Activated T-helper 1 cell treated with anti-CD3 and anti-CD28 coated beads, Interleukin-2, amount 50 U/mL, for 16 hours (primary cell): ENCODE measurements around the gene KCTD20.
"Not testable (repeated sequence)": the region's sequence is repeated elsewhere in the genome, so short reads cannot be mapped to it uniquely, and the experiment has no call there.

Source experiments
- DNase-seq, 2 donors: peaks; one replicate each; pipeline ENCODE4 v3.0.0-alpha.2; 2020; ENCODE audit warnings: low read depth in 1 of 2, low spot score in 1 of 2

Gene KCTD20

DNA sequence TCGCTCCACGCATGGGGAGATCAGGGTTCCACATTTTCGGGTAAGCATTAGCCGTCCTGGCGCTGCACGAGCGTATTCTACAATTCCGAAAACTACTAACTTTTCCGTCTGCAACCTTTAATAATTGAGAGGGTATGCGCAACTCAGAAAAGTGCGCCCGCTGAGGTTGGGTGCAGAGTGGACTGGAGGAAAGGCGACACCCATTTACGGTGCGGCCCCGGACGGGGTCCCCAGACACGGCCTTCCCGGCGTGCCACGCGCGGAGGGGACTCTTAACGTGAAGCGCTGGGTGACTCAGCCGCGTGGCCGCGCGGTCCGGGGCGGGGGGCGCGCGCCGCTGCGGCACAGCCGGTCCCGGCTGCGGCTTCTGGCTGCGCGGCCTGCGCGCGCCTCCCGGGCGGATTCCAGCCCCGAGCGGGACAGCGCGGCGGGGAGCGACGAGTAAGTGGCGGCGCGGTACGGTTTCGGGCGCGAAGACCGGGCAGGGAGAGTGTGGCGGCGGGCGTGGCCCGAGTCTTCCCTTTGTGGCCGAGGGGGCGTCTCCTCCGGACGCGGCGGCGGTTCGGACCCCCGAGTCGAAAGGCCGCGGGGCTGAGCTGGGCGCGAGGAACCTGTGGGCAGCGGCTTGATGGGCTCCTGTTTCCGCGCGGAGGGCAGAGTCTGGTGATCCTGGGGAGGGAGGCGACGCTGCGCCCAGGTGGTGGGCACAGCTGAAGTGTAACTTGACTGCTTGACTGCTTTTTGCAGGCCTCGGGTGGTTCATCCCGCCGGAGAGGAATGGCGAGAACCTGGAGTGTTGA is at the start of gene KCTD20, which contains the start of gene PXT1:
Gene KCTD20 (plus strand): TSS at position 330 of the 800 bp plus-strand sequence. CDS start 27,098 bp downstream, outside the sequence.
Gene PXT1 (minus strand): TSS at position 184 of the 800 bp plus-strand sequence. CDS start 16,772 bp downstream, outside the sequence.
- DNase-seq = peak; percentile 68 to 77

DNA sequence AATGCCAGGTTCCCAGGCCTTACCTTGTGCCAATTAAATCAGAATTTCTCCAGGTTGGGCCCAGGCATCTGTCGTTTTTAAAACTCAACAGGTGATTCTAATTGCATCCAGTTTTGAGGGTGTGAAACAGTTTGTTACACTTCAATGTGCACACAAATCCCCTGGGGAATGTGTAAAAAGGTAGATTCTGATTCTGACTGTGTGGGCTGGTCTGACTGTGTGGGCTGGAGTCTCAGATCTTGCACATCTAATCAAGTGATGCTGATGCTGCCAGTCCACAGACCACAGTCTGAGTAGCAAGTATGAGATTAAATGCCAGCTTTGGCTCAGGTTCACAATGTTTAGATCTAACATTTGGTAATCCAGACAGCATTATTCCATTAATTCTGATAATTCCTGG is 42.8 kb upstream of the KCTD20 start:
- DNase-seq = no peak

- no peak for DNase-seq
Observed at GRCh38 chr6:36402481-36402880, 40.3 kb upstream of the KCTD20 start.

DNA sequence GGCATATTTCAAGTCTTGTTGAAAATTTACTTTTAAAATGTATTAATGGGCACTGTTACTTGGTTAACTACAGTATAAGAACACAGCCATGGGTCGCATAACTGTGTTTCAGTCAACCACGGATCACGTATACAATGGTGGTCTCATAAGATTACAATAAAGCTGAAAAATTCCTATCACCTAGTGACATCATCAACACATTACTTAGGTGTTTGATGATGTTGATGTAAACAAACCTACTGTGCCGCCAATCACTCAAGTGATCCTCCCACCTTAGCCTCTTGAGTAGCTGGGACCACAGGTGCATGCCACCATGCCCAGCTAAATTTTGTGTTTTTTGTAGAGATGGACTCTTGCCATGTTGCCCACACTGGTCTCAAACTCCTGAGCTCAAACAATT is 38.6 kb upstream of the KCTD20 start:
- DNase-seq = no peak

DNA sequence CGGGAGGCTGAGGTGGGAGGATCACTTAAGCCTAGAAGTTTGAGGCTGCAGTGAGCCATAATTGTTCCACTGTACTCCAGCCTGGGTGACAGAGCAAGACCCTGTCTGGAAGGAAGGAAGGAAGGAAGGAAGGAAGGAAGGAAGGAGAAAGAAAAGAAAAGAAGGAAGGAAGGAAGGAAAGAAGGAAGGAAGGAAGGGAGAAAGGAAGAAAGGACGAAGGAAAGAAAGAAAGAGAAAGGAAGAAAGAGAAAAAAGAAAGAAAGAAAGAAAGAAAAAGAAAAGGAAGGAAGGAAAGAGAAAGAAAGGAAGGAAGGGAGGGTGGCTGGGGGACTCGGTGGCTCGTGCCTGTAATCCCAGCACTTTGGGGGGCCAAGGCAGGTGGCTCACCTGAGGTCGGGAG is 33.1 kb upstream of the KCTD20 start:
- DNase-seq = not testable (repeated sequence)

- DNase-seq = no peak
Observed at GRCh38 chr6:36413489-36414480, 29.0 kb upstream of the KCTD20 start.

DNA sequence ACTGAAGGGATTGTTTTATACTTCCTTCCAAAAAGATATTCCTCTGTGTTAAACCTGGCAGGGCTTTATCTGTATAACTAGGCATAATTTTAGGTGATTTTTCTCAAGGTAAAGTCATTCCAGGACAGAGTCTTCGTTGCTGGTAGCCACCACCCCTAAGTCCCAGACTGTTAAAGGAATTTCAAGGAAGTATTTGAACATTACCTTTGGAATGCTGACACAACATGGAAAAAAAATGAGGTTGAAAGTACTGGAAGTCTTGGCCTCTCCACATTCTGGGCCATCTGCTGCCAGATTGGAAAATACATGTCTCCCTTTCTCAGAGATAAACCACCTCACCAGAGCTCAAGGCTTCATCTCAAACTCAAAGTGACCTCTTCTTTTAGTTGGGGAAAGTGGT is 28.3 kb upstream of the KCTD20 start:
- no peak for DNase-seq

- DNase-seq = no peak
Observed at GRCh38 chr6:36418558-36418957, 24.2 kb upstream of the KCTD20 start.

- no peak for DNase-seq
Observed at GRCh38 chr6:36419310-36419709, 23.5 kb upstream of the KCTD20 start.

GRCh38 chr6:36422714-36423100 is 20.1 kb upstream of the KCTD20 start:
- no peak for DNase-seq

DNA sequence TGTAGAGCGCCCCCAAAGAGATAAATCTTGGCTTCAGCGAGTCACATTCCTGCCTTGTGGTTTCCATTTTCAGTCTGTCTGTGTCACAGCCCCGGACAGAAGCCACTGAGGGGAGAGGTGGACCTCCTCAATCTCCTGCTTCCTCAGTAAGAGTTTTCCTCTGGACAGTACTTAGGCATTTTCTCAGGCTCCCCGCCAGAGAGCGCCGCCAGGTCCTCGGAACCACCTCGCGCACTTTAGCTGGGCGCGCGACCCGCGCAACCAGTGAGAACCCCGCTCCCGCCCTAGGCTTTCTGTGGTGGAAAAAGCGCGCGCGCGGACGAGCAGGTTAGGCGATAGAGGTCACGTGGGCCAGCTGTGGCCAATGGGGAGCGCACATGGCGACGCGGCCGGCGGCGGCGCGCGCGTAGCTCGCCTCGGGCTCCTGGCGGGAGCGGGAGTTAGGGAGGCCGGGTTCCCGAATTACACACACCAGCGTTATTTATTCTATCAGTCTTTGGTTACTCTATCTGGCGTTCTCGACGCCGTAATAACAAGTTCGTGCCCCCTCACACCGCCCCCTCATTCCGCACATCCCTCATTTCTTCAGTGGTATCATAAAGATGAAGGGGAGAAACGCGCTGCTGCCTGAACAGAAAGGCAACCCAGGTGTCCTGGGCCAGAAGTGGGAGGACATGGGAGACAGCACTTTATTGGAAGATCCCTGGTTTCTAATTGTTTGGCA is 19.5 kb upstream of the KCTD20 start:
- peak; percentile 95 to 98 for DNase-seq

DNA sequence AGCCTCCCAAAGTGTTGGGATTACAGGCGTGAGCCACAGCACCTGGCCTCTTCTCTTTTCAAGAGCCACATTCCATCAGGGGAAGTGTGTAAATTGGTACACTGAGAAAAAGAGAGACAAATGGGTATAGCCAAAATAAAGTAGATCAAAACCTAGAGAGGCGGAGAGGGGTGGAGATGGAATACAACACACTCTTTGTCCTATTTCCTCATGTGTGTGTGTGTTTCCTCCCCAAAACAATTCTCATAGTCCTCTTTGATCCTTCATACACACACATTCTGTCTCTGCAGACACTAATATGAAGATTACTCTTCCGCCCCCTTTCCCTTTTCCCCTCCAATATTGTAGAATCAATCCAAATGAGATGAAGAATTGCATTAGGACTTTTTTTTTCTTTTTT is 16.2 kb upstream of the KCTD20 start:
- no peak for DNase-seq

- no peak for DNase-seq
Observed at GRCh38 chr6:36428911-36429310, 13.9 kb upstream of the KCTD20 start.

GRCh38 chr6:36430351-36430750 is 12.4 kb upstream of the KCTD20 start:
- no peak for DNase-seq

GRCh38 chr6:36431197-36431596 is 11.6 kb upstream of the KCTD20 start:
- no peak for DNase-seq

DNA sequence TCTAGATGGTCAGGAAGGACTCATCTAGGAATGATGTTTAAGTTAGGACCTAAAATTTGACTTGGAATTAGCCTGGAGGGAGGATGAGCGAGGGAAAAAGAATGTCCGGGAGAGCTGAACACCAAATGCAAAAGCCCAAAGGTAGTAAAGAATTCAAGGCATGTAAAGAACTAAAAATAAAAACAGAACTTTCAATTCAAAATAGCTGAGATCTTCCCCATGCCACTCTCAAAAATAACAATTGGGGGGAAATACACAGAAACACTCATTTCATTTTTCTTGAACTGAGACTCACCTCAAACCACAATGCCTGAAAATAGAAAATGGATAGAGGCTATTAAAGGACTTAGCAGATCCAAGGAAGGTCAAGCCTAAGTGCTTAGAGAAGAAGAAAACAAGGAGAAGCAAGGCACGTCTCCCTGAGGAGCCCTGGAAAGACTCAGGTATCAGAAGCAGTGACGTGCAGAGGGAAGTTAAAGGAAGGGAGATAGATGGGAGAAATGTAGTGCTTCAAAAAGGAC is 10.6 kb upstream of the KCTD20 start:
- no peak for DNase-seq

GRCh38 chr6:36436466-36436865 is 6.3 kb upstream of the KCTD20 start:
- DNase-seq = no peak

DNA sequence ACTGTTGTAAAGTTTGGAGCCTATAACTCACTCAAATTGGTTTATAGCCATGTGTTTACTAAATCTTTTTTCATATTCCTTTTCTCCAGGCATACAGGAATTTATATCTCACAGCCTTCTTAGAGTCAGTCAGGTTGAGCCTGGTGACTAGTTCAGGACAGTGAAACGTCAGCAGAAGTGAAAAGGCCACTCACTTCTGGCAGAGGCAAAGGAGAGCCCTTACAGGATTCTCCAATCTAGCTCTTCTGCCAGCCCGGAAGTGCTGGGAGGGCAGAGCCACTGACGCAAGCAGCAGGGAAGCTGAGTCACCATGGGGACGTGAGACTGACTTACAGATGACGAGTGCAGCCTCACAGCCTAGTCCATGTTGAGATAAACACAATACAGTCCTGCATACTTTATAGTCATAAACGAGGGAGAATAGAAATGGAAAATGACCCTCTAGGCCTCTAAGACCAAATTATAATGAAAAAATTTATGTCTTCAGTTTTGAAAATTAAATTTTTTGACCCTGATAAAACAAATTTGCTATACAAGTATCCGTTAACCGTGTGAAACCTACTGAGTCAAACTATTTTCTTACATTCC is 1.4 kb upstream of the KCTD20 start:
- peak; percentile 48 to 68 for DNase-seq

DNA sequence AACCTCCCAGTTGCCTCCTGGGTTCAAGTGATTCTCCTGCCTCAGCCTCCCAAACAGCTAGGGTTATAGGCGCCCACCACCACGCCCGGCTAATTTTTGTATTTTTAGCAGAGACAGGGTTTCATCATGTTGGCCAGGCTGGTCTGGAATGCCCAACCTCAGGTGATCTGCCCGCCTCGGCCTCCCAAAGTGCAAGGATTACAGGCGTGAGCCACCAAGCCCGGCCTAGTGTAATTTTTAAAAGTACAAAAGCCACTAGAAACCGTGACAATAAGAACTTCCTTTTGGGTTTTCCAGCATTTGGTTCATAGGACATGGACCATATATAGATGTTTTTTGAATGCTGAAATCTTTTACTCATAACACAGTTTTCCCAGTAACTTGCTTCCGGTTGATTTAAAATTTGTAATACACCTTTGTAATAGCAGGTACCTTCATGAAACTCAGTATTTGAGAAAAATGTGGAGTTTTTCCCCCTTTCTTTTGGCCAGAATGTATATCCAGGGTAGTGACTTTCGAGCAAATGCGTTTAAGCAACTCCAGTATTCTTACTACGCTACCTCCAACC is 613 bp upstream of the KCTD20 start:
- no peak for DNase-seq
